ENCODE measurements around the gene YPEL1. TPM values are rescaled to one million over a fixed set of nuclear protein-coding genes. Genes with fewer than 3 reads are reported as not detected.

Gene YPEL1
- total and polyA plus RNA-seq, 2 of the 8 experiments (the other 6 are each of a cell fraction or from before 2014, with no cell fraction given): 6.0 to 6.7 TPM

- TF ChIP-seq FOSL1 (IDR thresholded peaks at IDR 0.05; ENCODE audit: insufficient read depth, low read depth, low read length) (no peak), KDM4A (IDR thresholded peaks at IDR 0.05; ENCODE audit: low read depth, low read length, severe bottlenecking) (no peak), ATF3 (IDR thresholded peaks at IDR 0.05; ENCODE audit: insufficient read depth, low read depth, low read length) (no peak)
Measured at GRCh38 chr22:21650280-21650679, 85.3 kb downstream of the YPEL1 start (continued).

MicroRNAs within 50 kb of the gene (microRNA counts, 767-probe panel; counts per million panel counts)
- 879 counts per million, percentile 95 among the panel's probes with 10 or more counts for microRNA hsa-miR-130b-3p
- microRNA hsa-miR-301b: 879 counts per million, percentile 95 among the panel's probes with 10 or more counts

Small RNA genes within 50 kb of the gene (microRNA-seq; reads per million reads assigned to microRNA genes)
- gene MIR130B (ENCODE audit: borderline microRNAs expressed in 2 of 2, borderline number of aligned reads in 2 of 2, borderline replicate concordance in 1 of 2): 676 to 817 reads per million in 2 experiments
- 4.6 to 4.7 reads per million in 2 experiments for gene MIR301B (ENCODE audit: borderline microRNAs expressed in 2 of 2, borderline number of aligned reads in 2 of 2, borderline replicate concordance in 1 of 2)

Small RNA genes within 50 kb of the gene (small RNA-seq; reads per million reads assigned to genes)
- gene MIR301B (ENCODE audit: insufficient read depth) (686 reads per million, percentile 99 among the genes with 10 or more reads in this experiment), gene RN7SL280P (ENCODE audit: insufficient read depth) (not detected)

Other genes starting within 250 kb of the YPEL1 start
- gene RIMBP3C, start 184.3 kb downstream of the YPEL1 start, total RNA-seq (2021; fragmentation: NEBNext Ultra II Directional; extraction: Animal tissue kit (Norgen Biotek cat#: 25700)): not detected in 2 replicates
- 0.08 and 0.20 TPM in 2 replicates for gene RIMBP3C, start 184.3 kb downstream of the YPEL1 start, polyA plus RNA-seq (2011; rRNA removed)
- 90.0 and 92.3 TPM in 2 replicates for gene UBE2L3, start 168.1 kb downstream of the YPEL1 start, total RNA-seq (2021; fragmentation: NEBNext Ultra II Directional; extraction: Animal tissue kit (Norgen Biotek cat#: 25700))
- gene UBE2L3, start 168.1 kb downstream of the YPEL1 start, polyA plus RNA-seq (2011; rRNA removed): 55.5 and 63.5 TPM in 2 replicates
- 36.5 and 36.7 TPM in 2 replicates for gene YDJC, start 105.8 kb downstream of the YPEL1 start, total RNA-seq (2021; fragmentation: NEBNext Ultra II Directional; extraction: Animal tissue kit (Norgen Biotek cat#: 25700))
- 45.2 and 77.7 TPM in 2 replicates for gene YDJC, start 105.8 kb downstream of the YPEL1 start, polyA plus RNA-seq (2011; rRNA removed)
- not detected in 2 replicates for gene CCDC116, start 103.0 kb downstream of the YPEL1 start, total RNA-seq (2021; fragmentation: NEBNext Ultra II Directional; extraction: Animal tissue kit (Norgen Biotek cat#: 25700))
- 0.08 and 0.14 TPM in 2 replicates for gene CCDC116, start 103.0 kb downstream of the YPEL1 start, polyA plus RNA-seq (2011; rRNA removed)
- gene SDF2L1, start 93.5 kb downstream of the YPEL1 start, total RNA-seq (2021; fragmentation: NEBNext Ultra II Directional; extraction: Animal tissue kit (Norgen Biotek cat#: 25700)): 51.1 and 54.5 TPM in 2 replicates
- 59.6 and 75.4 TPM in 2 replicates for gene SDF2L1, start 93.5 kb downstream of the YPEL1 start, polyA plus RNA-seq (2011; rRNA removed)
- 34.4 and 37.7 TPM in 2 replicates for gene PPIL2, start 69.8 kb downstream of the YPEL1 start, total RNA-seq (2021; fragmentation: NEBNext Ultra II Directional; extraction: Animal tissue kit (Norgen Biotek cat#: 25700))
- gene PPIL2, start 69.8 kb downstream of the YPEL1 start, polyA plus RNA-seq (2011; rRNA removed): 34.6 and 46.4 TPM in 2 replicates
- 95.8 and 101 TPM in 2 replicates for gene MAPK1, start 131.9 kb upstream of the YPEL1 start, total RNA-seq (2021; fragmentation: NEBNext Ultra II Directional; extraction: Animal tissue kit (Norgen Biotek cat#: 25700))
- gene MAPK1, start 131.9 kb upstream of the YPEL1 start, polyA plus RNA-seq (2011; rRNA removed): 20.9 and 28.1 TPM in 2 replicates
- gene PPM1F, start 217.1 kb upstream of the YPEL1 start, total RNA-seq (2021; fragmentation: NEBNext Ultra II Directional; extraction: Animal tissue kit (Norgen Biotek cat#: 25700)): 21.9 and 22.8 TPM in 2 replicates
- 12.4 and 17.7 TPM in 2 replicates for gene PPM1F, start 217.1 kb upstream of the YPEL1 start, polyA plus RNA-seq (2011; rRNA removed)
- gene TOP3B, start 247.0 kb upstream of the YPEL1 start, total RNA-seq (2021; fragmentation: NEBNext Ultra II Directional; extraction: Animal tissue kit (Norgen Biotek cat#: 25700)): 49.3 and 52.8 TPM in 2 replicates
- gene TOP3B, start 247.0 kb upstream of the YPEL1 start, polyA plus RNA-seq (2011; rRNA removed): 30.4 and 45.6 TPM in 2 replicates

Data from H1 (cell line).